D721Med (cell line): ENCODE results near the gene RPLP2.

Experiments used
- DNase-seq: peaks from one replicate; pipeline ENCODE4 v3.0.0; 2011; ENCODE audit warnings: low spot score; ENCODE audit not compliant: insufficient read length
- FAIRE-seq: peaks from 2 replicates; lab custom pipeline; 2011; peaks lifted over from hg19 to GRCh38; lab: Jason Lieb, UNC
- TF ChIP-seq, protein P1 (sequence below): IDR thresholded peaks from 2 replicates; pipeline ENCODE4 v1.5.1; 2012; ENCODE audit warnings: mild to moderate bottlenecking, control low read depth; ENCODE audit not compliant: insufficient read depth; ENCODE audit errors: missing control alignments

The RPLP2 gene

DNA sequence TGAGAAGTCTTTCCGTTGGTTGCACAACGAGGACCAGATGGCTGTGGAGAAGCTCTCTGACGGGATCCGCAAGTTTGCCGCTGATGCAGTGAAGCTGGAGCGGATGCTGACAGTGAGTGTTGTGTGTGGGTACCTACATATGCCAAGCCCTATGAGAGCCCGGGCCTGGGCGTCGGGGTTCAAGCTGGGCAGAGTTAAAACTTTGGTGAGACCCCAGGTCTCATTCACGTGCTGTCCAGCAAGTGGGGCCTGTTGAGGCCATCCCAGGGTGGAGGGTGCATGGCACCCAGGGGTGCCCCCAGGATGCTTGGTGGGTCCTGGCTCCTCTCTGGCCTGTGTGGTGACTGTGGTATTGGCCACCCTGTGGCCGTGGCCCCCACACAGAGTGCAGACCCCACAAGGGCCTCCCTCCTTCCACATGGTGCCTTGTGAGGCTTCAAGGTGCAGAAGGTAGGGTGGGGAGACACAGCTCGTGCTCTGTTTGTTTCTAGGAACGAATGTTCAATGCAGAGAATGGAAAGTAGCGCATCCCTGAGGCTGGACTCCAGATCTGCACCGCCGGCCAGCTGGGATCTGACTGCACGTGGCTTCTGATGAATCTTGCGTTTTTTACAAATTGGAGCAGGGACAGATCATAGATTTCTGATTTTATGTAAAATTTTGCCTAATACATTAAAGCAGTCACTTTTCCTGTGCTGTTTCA, 45.3 kb upstream of the RPLP2 start:
- no peak for FAIRE-seq
- no peak for DNase-seq
- TF ChIP-seq, protein P1, sequence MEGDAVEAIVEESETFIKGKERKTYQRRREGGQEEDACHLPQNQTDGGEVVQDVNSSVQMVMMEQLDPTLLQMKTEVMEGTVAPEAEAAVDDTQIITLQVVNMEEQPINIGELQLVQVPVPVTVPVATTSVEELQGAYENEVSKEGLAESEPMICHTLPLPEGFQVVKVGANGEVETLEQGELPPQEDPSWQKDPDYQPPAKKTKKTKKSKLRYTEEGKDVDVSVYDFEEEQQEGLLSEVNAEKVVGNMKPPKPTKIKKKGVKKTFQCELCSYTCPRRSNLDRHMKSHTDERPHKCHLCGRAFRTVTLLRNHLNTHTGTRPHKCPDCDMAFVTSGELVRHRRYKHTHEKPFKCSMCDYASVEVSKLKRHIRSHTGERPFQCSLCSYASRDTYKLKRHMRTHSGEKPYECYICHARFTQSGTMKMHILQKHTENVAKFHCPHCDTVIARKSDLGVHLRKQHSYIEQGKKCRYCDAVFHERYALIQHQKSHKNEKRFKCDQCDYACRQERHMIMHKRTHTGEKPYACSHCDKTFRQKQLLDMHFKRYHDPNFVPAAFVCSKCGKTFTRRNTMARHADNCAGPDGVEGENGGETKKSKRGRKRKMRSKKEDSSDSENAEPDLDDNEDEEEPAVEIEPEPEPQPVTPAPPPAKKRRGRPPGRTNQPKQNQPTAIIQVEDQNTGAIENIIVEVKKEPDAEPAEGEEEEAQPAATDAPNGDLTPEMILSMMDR, result no peak

DNA sequence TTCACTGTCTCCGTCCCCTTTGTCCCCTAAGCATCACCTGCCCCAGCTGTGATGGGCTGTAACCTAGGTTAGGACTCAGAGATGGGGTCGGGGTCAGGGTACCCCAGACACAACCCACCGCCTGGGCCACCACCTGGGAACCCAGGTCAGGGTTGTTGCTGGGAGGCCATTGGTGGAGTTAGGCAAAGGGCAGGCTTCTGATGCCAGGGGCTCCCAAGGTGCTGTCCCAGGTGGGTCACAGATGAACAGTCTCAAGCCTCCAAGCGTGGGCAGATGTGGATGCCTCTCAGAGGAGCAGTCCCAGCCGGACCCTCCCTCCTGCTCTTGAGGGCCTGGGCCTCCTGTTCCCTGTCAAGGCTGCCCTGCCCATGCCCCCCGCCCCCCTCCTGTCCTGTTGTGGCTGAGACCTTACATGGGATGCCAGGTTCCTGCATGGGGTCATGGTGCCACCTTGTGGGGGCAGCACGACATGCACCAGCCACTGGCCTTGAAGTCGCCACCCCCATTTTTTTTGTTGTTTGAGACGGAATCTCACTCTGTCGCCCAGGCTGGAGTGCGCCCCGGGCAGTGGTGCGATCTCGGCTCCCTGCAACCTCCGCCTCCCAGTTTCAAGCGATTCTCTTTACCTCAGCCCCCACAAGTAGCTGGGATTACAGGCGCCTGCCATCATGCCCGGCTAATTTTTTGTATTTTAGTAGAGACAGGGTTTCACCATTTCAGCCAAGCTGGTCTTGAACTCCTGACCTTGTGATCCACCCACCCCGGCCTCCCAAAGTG, 44.6 kb upstream of the RPLP2 start:
- FAIRE-seq (no peak), DNase-seq (no peak)
- TF ChIP-seq, protein P1, result peak; percentile 48

DNA sequence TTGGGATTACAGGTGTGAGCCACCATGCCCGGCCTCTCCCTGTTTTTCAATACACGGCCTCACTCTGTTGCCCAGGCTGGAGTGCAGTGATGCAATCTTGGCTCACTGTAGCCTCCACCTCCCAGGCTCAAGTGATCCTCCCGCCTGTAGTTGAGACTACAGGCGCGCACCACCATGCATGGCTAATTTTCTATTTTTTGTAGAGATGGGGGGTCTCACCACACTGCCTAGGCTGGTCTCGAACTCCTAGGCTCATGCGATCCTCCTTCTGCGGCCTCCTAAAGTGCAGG, 44.0 kb upstream of the RPLP2 start:
- DNase-seq, result no peak
- FAIRE-seq, result no peak
- TF ChIP-seq, protein P1, result no peak

DNA sequence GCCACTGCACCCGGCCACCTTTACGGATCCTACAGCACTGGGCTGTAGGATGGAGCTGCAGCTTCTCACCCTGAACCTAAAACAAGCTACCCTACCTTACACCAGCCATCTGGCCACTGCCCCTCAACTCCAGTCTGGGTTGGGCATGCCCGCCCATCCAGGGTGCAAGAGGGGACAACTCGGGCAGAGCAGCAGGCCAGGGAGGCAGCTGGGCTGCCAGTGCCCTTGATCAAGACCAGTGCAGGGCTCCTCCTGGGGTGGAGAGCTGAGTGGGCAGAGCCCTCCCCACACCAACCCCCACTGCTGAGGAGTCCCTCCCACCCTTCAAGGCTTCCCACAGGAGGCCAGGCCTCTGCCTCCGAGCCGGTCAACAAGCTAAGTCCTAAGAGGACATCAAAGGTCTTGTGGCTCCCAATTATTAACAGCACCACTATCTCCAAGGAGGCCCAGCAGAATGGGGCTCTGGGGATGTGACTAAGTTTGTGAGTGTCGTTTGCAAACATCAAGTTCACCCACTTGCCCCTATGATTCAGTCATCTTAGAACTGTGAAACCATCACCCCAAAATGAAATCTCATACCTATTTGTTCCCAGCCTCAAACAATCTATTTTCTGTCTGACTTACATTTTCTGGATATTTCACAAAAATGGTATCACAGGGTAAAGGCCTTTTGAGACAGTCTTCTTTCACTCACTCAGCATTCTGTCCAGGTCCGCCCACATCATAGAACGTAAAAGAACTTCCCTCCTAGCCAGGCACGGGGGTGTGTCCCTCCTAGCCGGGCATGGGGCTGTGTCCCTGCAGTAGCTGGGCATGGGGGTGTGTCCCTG, 43.4 kb upstream of the RPLP2 start:
- DNase-seq, result no peak
- FAIRE-seq, result no peak
- TF ChIP-seq, protein P1, result no peak

DNA sequence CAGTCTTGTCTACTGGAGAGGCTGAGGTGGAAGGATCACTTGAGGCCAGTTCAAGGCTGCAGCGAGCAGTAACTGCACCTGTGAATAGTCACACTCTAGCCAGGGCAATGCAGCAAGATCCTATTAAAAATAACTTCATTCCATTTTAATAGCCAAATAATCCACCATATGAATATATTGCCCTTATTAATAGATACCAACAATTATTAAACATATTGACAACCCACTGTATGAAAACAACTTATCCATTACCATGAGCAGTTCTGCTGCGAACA, 42.9 kb upstream of the RPLP2 start:
- no peak for FAIRE-seq
- TF ChIP-seq, protein P1, result no peak
- no peak for DNase-seq

DNA sequence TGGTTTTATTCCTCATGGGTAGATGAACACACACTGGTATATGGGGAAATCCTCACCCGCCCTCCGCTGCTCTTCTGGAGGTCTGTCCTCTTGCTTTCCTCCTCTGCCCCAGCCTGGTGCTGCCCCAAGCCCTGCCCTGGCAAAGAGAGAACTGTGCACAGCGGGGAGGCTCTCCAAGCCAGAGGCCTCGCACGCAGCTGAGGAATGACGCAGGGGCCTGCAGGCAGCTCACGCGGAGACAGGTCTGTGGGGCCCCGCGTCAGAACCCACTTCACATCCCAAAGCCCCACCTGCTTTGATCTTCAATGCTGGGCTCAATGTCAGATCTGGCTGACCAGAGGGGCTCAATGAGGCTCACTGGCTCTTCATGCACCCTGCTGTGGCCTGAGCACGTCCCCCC, 42.5 kb upstream of the RPLP2 start:
- FAIRE-seq, result no peak

More for the DNA sequence above, 42.5 kb upstream of the RPLP2 start:
- no peak for DNase-seq
- TF ChIP-seq, protein P1, result no peak
